ENCODE measurements around the gene SORCS2. TPM values are rescaled to one million over a fixed set of nuclear protein-coding genes. Genes with fewer than 3 reads are reported as not detected.

The SORCS2 gene
- total RNA-seq, 2 donors from 2014 or later, result 1.0 to 4.4 TPM

- DNase-seq (ENCODE audit: low spot score), result no peak
- no peak for TF ChIP-seq POLR2AphosphoS5 (IDR thresholded peaks at IDR 0.05)
- no peak for TF ChIP-seq CTCF (IDR thresholded peaks at IDR 0.05)
- TF ChIP-seq POLR2A (IDR thresholded peaks at IDR 0.05), result no peak
- Histone ChIP-seq H3K36me3 (no peaks in the 10 kb centered on the region), H3K4me3 (no peak overlapping the region), H3K4me1 (replicated peaks) (no peaks in the 10 kb centered on the region), H3K27me3 (replicated peaks; ENCODE audit: insufficient read depth) (no peaks in the 10 kb centered on the region), H3K9me3 (no peaks in the 10 kb centered on the region), H3K27ac (no peak overlapping the region)
- 90% methylated on average over 8 of the region's 8 CpGs for WGBS
- intact Hi-C loops (cut with DNase I), result no loop called here
Measured at GRCh38 chr4:7538518-7538917, 346.2 kb downstream of the SORCS2 start.

- 69% methylated on average over 3 of the region's 3 CpGs for WGBS
- DNase-seq (ENCODE audit: low spot score), result no peak
- no peaks in the 10 kb centered on the region for H3K4me1 ChIP-seq (replicated peaks)
- intact Hi-C loops (cut with DNase I), result no loop called here
- no peaks in the 10 kb centered on the region for H3K9me3 ChIP-seq
- H3K27ac ChIP-seq, result no peak overlapping the region
- no peaks in the 10 kb centered on the region for H3K36me3 ChIP-seq
- TF ChIP-seq CTCF (IDR thresholded peaks at IDR 0.05), result no peak
- no peak for TF ChIP-seq POLR2A (IDR thresholded peaks at IDR 0.05)
- no peak for TF ChIP-seq POLR2AphosphoS5 (IDR thresholded peaks at IDR 0.05)
- H3K27me3 ChIP-seq (replicated peaks; ENCODE audit: insufficient read depth), result no peaks in the 10 kb centered on the region
- H3K4me3 ChIP-seq, result no peak overlapping the region
Measured at GRCh38 chr4:7539186-7539585, 346.8 kb downstream of the SORCS2 start.

GRCh38 chr4:7539659-7540058 is 347.3 kb downstream of the SORCS2 start:
- intact Hi-C loops (cut with DNase I), result no loop called here
- no peaks in the 10 kb centered on the region for H3K27me3 ChIP-seq (replicated peaks; ENCODE audit: insufficient read depth)
- no peak for DNase-seq (ENCODE audit: low spot score)
- TF ChIP-seq CTCF (IDR thresholded peaks at IDR 0.05) (no peak), POLR2AphosphoS5 (IDR thresholded peaks at IDR 0.05) (no peak), POLR2A (IDR thresholded peaks at IDR 0.05) (no peak)
- no peaks in the 10 kb centered on the region for H3K36me3 ChIP-seq
- no peak overlapping the region for H3K27ac ChIP-seq
- H3K4me1 ChIP-seq (replicated peaks), result no peaks in the 10 kb centered on the region
- 77% methylated on average over 7 of the region's 9 CpGs for WGBS
- no peaks in the 10 kb centered on the region for H3K9me3 ChIP-seq
- no peak overlapping the region for H3K4me3 ChIP-seq

DNA sequence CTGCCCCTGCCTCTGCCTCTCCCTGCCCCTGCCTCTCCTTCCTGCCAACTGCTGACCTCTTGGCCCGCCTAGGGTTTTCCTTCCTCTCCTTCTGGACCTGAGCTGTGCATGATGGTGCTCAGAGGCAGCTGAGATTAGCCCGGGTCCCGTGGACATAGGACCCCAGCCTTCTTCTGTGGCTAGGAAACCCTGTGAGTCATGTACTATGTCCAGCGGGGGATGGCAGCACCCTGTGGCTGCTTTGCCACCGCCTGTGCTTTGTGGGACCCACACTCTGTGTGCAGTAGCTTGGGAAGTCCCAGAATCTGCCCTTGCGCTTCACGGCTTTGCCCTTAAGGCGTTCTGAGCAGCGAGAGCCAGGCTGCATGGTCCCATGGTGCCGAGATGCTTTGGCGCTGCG is 347.9 kb downstream of the SORCS2 start:
- Histone ChIP-seq H3K27ac (no peak overlapping the region), H3K27me3 (replicated peaks; ENCODE audit: insufficient read depth) (no peaks in the 10 kb centered on the region), H3K36me3 (no peaks in the 10 kb centered on the region), H3K4me1 (replicated peaks) (no peaks in the 10 kb centered on the region), H3K4me3 (no peak overlapping the region), H3K9me3 (no peaks in the 10 kb centered on the region)
- DNase-seq (ENCODE audit: low spot score), result no peak
- 90% methylated on average over 12 of the region's 12 CpGs for WGBS
- TF ChIP-seq POLR2A (IDR thresholded peaks at IDR 0.05), result no peak
- no peak for TF ChIP-seq POLR2AphosphoS5 (IDR thresholded peaks at IDR 0.05)
- TF ChIP-seq CTCF (IDR thresholded peaks at IDR 0.05), result no peak
- intact Hi-C loops (cut with DNase I), result no loop called here

- 88% methylated on average over 16 of the region's 17 CpGs for WGBS
- H3K36me3 ChIP-seq, result no peaks in the 10 kb centered on the region
- H3K4me1 ChIP-seq (replicated peaks), result no peaks in the 10 kb centered on the region
- no peak overlapping the region for H3K4me3 ChIP-seq
- TF ChIP-seq POLR2A (IDR thresholded peaks at IDR 0.05) (no peak), POLR2AphosphoS5 (IDR thresholded peaks at IDR 0.05) (no peak), CTCF (IDR thresholded peaks at IDR 0.05) (no peak)
- intact Hi-C loops (cut with DNase I), result no loop called here
- H3K27ac ChIP-seq, result no peak overlapping the region
- DNase-seq (ENCODE audit: low spot score), result no peak
- H3K9me3 ChIP-seq, result no peaks in the 10 kb centered on the region
- no peaks in the 10 kb centered on the region for H3K27me3 ChIP-seq (replicated peaks; ENCODE audit: insufficient read depth)
Measured at GRCh38 chr4:7540654-7541413, 348.5 kb downstream of the SORCS2 start.

Data from prostate gland (tissue), 2 donors.